Lung (tissue), 12 donors: ENCODE data around the gene CEP170B. TPM values are rescaled to one million over a fixed set of nuclear protein-coding genes. Genes with fewer than 3 reads are reported as not detected.

ENCODE experiments used
- ATAC-seq: fragments of 200-7000 bp; cut with Tn5 transposase; one replicate; pipeline ENCODE4 v1.9.1; 2020; ENCODE audit warnings: moderate number of reproducible peaks; ENCODE audit not compliant: insufficient read depth, low FRiP score
- DNase-seq, 3 donors: peaks; one replicate each; pipeline ENCODE4 v3.0.0-alpha.2; 2013 to 2017
- H3K27ac ChIP-seq, 2 donors: one replicate each; pipeline ENCODE4 v1.5.1; 2013; ENCODE audit warnings: mild to moderate bottlenecking in 2 of 2, moderate library complexity in 2 of 2, control low read depth in 1 of 2, inconsistent platforms in 1 of 2, low read depth in 1 of 2, low read length in 1 of 2
- H3K27me3 ChIP-seq, 3 donors: one replicate each; pipeline ENCODE4 v1.5.1; 2013; ENCODE audit warnings: low read length in 2 of 3; ENCODE audit not compliant: control insufficient read depth in 3 of 3, insufficient read depth in 3 of 3
- H3K36me3 ChIP-seq, 4 donors: one replicate each; pipeline ENCODE4 v1.5.1; 2013; ENCODE audit warnings: low read length in 4 of 4, mild to moderate bottlenecking in 1 of 4, moderate library complexity in 1 of 4; ENCODE audit not compliant: control insufficient read depth in 4 of 4, insufficient read depth in 4 of 4
- H3K4me1 ChIP-seq, 5 donors: one replicate each; pipeline ENCODE4 v1.5.1; 2013; ENCODE audit warnings: low read length in 5 of 5, mild to moderate bottlenecking in 2 of 5, moderate library complexity in 1 of 5; ENCODE audit not compliant: control insufficient read depth in 5 of 5, insufficient read depth in 5 of 5
- H3K4me3 ChIP-seq: one replicate; pipeline ENCODE4 v1.5.1; 2013; ENCODE audit warnings: mild to moderate bottlenecking, control low read depth, moderate library complexity
- H3K9ac ChIP-seq, 2 donors: one replicate each; pipeline ENCODE4 v1.5.1; 2013; ENCODE audit warnings: low read length in 2 of 2, control low read depth in 1 of 2; ENCODE audit not compliant: insufficient read depth in 1 of 2
- H3K9me3 ChIP-seq, 4 donors: one replicate each; pipeline ENCODE4 v1.5.1; 2013; ENCODE audit warnings: low read length in 3 of 4, mild to moderate bottlenecking in 1 of 4, moderate library complexity in 1 of 4; ENCODE audit not compliant: control insufficient read depth in 4 of 4, insufficient read depth in 3 of 4
- CTCF ChIP-seq: IDR thresholded peaks from 2 replicates; pipeline ENCODE4 v1.5.1; 2012; ENCODE audit warnings: mild to moderate bottlenecking; ENCODE audit errors: control extremely low read depth, extremely low read depth
- WGBS, 2 donors: extraction: QIAGEN DNeasy Blood & Tissue Kit; methylation state at CpG; one replicate each; pipeline ENCODE4 v1.1.7; 2013; 5-methylcytosine and 5-hydroxymethylcytosine counted together
- polyA plus RNA-seq, 2 donors: library from polyadenylated mRNA; stranded (reverse); fragments of 200-250 nt; gene quantifications; one replicate each; pipeline ENCODE4 v1.2.1, GENCODE V29; 2013
- total RNA-seq, 2 donors: library from RNA; depleted of rRNA in 1 of 2; stranded (reverse); fragments of >200 nt in 1 of 2; gene quantifications; one replicate each; pipeline ENCODE4 v1.2.1, GENCODE V29; 2014 to 2021
- donor health status: control.
- donor health status: control.
- donor health status: Bipolar disorder and iron deficiency.
- donor health status: healthy.
- donor health status: DM: yes; HTN: yes; CAD: no.

The CEP170B gene
- total and polyA plus RNA-seq, 4 donors, result 12.1 to 50.3 (median 15.1) TPM

- 86 to 90% methylated on average over 17 of the region's 17 CpGs for WGBS, 2 donors
- Histone ChIP-seq H3K9me3 (peaks cover 0 to 7% (median 2%) of the 10 kb centered on the region in 4 donors), H3K9ac (no peak overlapping the region), H3K4me3 (no peak overlapping the region), H3K27me3 (no peaks in the 10 kb centered on the region), H3K4me1 (peaks cover 0 to 7% (median 0%) of the 10 kb centered on the region in 5 donors), H3K27ac (no peak overlapping the region), H3K36me3 (no peaks in the 10 kb centered on the region)
- ATAC-seq (no peak), DNase-seq (no peak)
- no peak for TF ChIP-seq CTCF
These were observed 63.5 kb downstream of the CEP170B start for GRCh38 chr14:104928391-104929133.

- Histone ChIP-seq H3K4me3 (no peak overlapping the region), H3K4me1 (peaks cover 0 to 11% (median 0%) of the 10 kb centered on the region in 5 donors), H3K27ac (no peak overlapping the region), H3K9me3 (peaks cover 0 to under 1% (median 0%) of the 10 kb centered on the region in 4 donors), H3K9ac (no peak overlapping the region), H3K27me3 (no peaks in the 10 kb centered on the region), H3K36me3 (no peaks in the 10 kb centered on the region)
- ATAC-seq (no peak), DNase-seq (no peak)
- 89 to 94% methylated on average over 15 of the region's 15 CpGs for whole genome bisulfite sequencing, 2 donors
- no peak for TF ChIP-seq CTCF
These were observed 64.5 kb downstream of the CEP170B start for GRCh38 chr14:104929268-104930230.

- TF ChIP-seq CTCF, result no peak
- H3K9ac ChIP-seq, result no peak overlapping the region
- H3K4me3 ChIP-seq, result no peak overlapping the region
- 90 to 92% methylated on average over 10 of the region's 10 CpGs for WGBS, 2 donors
- peaks cover 0 to 11% (median 0%) of the 10 kb centered on the region in 5 donors for H3K4me1 ChIP-seq
- ATAC-seq (no peak), DNase-seq (no peak)
- no peaks in the 10 kb centered on the region for H3K9me3 ChIP-seq
- H3K27ac ChIP-seq, result no peak overlapping the region
- no peaks in the 10 kb centered on the region for H3K27me3 ChIP-seq
- no peaks in the 10 kb centered on the region for H3K36me3 ChIP-seq
These were observed 65.6 kb downstream of the CEP170B start for GRCh38 chr14:104930526-104931303.
